ENCODE measurements around the gene RAB21. TPM values are rescaled to one million over a fixed set of nuclear protein-coding genes. Genes with fewer than 3 reads are reported as not detected.

RAB21 gene
- total and polyA plus RNA-seq, 2 donors (not counting 1 experiment from before 2014, with no cell fraction given), result 11.4 to 27.4 TPM

GRCh38 chr12:71828813-71829212 lies 74.2 kb downstream of the RAB21 start:
- no peak overlapping the region for H3K4me3 ChIP-seq (replicated peaks in 1 of 4; ENCODE audit: control extremely low read depth in 1 of 4, insufficient read depth in 1 of 4, low read depth in 3 of 4, low read length in 4 of 4)
- no peak for DNase-seq (ENCODE audit: low read depth in 2 of 2)
- H3K27me3 ChIP-seq (ENCODE audit: control insufficient read depth, insufficient read depth, low read length), result no peaks in the 10 kb centered on the region
- H3K4me1 ChIP-seq (ENCODE audit: control insufficient read depth, extremely low read depth, insufficient read depth, low read length), result no peaks in the 10 kb centered on the region
- H3K79me2 ChIP-seq (ENCODE audit: control insufficient read depth, insufficient read depth, low read length), result no peaks in the 10 kb centered on the region
- TF ChIP-seq EZH2 (IDR thresholded peaks at IDR 0.05; ENCODE audit: low read length, missing control alignments) (no peak), CTCF (conservative IDR thresholded peaks at IDR 0.05 in 1 of 2, IDR thresholded peaks at IDR 0.05 in 1 of 2; ENCODE audit: low read depth in 1 of 2, low read length in 2 of 2) (no peak)
- H3K4me2 ChIP-seq (ENCODE audit: extremely low read depth, insufficient read depth, low read length), result no peak overlapping the region
- no peak overlapping the region for H3K27ac ChIP-seq (ENCODE audit: insufficient read depth, low read length)
- H3K36me3 ChIP-seq (ENCODE audit: control insufficient read depth, insufficient read depth, low read length), result no peaks in the 10 kb centered on the region
- H4K20me1 ChIP-seq (ENCODE audit: control insufficient read depth, extremely low read depth, insufficient read depth, low read length), result no peaks in the 10 kb centered on the region
- no peak overlapping the region for H2AFZ ChIP-seq (ENCODE audit: low read length)
- no peak overlapping the region for H3K9ac ChIP-seq (ENCODE audit: insufficient read depth, low read length)
- no peaks in the 10 kb centered on the region for H3K9me3 ChIP-seq (ENCODE audit: control insufficient read depth, insufficient read depth, low read depth, low read length)

- no peak overlapping the region for H3K4me3 ChIP-seq (replicated peaks in 1 of 4; ENCODE audit: control extremely low read depth in 1 of 4, insufficient read depth in 1 of 4, low read depth in 3 of 4, low read length in 4 of 4)
- H3K36me3 ChIP-seq (ENCODE audit: control insufficient read depth, insufficient read depth, low read length), result no peaks in the 10 kb centered on the region
- no peak for TF ChIP-seq EZH2 (IDR thresholded peaks at IDR 0.05; ENCODE audit: low read length, missing control alignments)
- TF ChIP-seq CTCF (conservative IDR thresholded peaks at IDR 0.05 in 1 of 2, IDR thresholded peaks at IDR 0.05 in 1 of 2; ENCODE audit: low read depth in 1 of 2, low read length in 2 of 2), result no peak
Measured at GRCh38 chr12:71837356-71837755, 82.7 kb downstream of the RAB21 start.

GRCh38 chr12:71838231-71838630 lies 83.6 kb downstream of the RAB21 start:
- H3K79me2 ChIP-seq (ENCODE audit: control insufficient read depth, insufficient read depth, low read length), result peaks cover 35% of the 10 kb centered on the region
- no peak overlapping the region for H3K27ac ChIP-seq (ENCODE audit: insufficient read depth, low read length)
- DNase-seq (ENCODE audit: low read depth in 2 of 2), result no peak
- peaks cover 2% of the 10 kb centered on the region for H3K4me1 ChIP-seq (ENCODE audit: control insufficient read depth, extremely low read depth, insufficient read depth, low read length)
- H3K36me3 ChIP-seq (ENCODE audit: control insufficient read depth, insufficient read depth, low read length), result no peaks in the 10 kb centered on the region
- no peaks in the 10 kb centered on the region for H4K20me1 ChIP-seq (ENCODE audit: control insufficient read depth, extremely low read depth, insufficient read depth, low read length)
- H3K4me2 ChIP-seq (ENCODE audit: extremely low read depth, insufficient read depth, low read length), result no peak overlapping the region
- H2AFZ ChIP-seq (ENCODE audit: low read length), result no peak overlapping the region
- H3K9me3 ChIP-seq (ENCODE audit: control insufficient read depth, insufficient read depth, low read depth, low read length), result no peaks in the 10 kb centered on the region
- H3K4me3 ChIP-seq (replicated peaks in 1 of 4; ENCODE audit: control extremely low read depth in 1 of 4, insufficient read depth in 1 of 4, low read depth in 3 of 4, low read length in 4 of 4), result no peak overlapping the region
- H3K27me3 ChIP-seq (ENCODE audit: control insufficient read depth, insufficient read depth, low read length), result no peaks in the 10 kb centered on the region
- TF ChIP-seq CTCF (conservative IDR thresholded peaks at IDR 0.05 in 1 of 2, IDR thresholded peaks at IDR 0.05 in 1 of 2; ENCODE audit: low read depth in 1 of 2, low read length in 2 of 2), result no peak
- no peak for TF ChIP-seq EZH2 (IDR thresholded peaks at IDR 0.05; ENCODE audit: low read length, missing control alignments)
- H3K9ac ChIP-seq (ENCODE audit: insufficient read depth, low read length), result no peak overlapping the region

More at GRCh38 chr12:71837356-71837755, 82.7 kb downstream of the RAB21 start:
- no peak for DNase-seq (ENCODE audit: low read depth in 2 of 2)
- H3K9ac ChIP-seq (ENCODE audit: insufficient read depth, low read length), result no peak overlapping the region
- no peaks in the 10 kb centered on the region for H3K27me3 ChIP-seq (ENCODE audit: control insufficient read depth, insufficient read depth, low read length)
- H3K4me1 ChIP-seq (ENCODE audit: control insufficient read depth, extremely low read depth, insufficient read depth, low read length), result peaks cover 2% of the 10 kb centered on the region
- H4K20me1 ChIP-seq (ENCODE audit: control insufficient read depth, extremely low read depth, insufficient read depth, low read length), result no peaks in the 10 kb centered on the region
- H3K9me3 ChIP-seq (ENCODE audit: control insufficient read depth, insufficient read depth, low read depth, low read length), result no peaks in the 10 kb centered on the region
- no peak overlapping the region for H2AFZ ChIP-seq (ENCODE audit: low read length)
- H3K4me2 ChIP-seq (ENCODE audit: extremely low read depth, insufficient read depth, low read length), result no peak overlapping the region
- H3K79me2 ChIP-seq (ENCODE audit: control insufficient read depth, insufficient read depth, low read length), result peaks cover 26% of the 10 kb centered on the region
- no peak overlapping the region for H3K27ac ChIP-seq (ENCODE audit: insufficient read depth, low read length)

All from fibroblast of lung (primary cell).